GM23338 (cell line): Measurements from ENCODE around the gene KCNIP2. TPM values are rescaled to one million over a fixed set of nuclear protein-coding genes. Genes with fewer than 3 reads are reported as not detected.

Experiments
- ATAC-seq: fragments of 200-7000 bp; cut with Tn5 transposase; 3 replicates; pipeline ENCODE4 v1.9.1; 2020
- DNase-seq: peaks from one replicate; pipeline ENCODE4 v3.0.0-alpha.2; 2015; ENCODE audit warnings: low spot score
- H2AFZ ChIP-seq: fragments of 200-600 bp; sonication (generic); 2 replicates; pipeline ENCODE4 v1.8.0; 2016; ENCODE audit warnings: antibody characterized with exemption, mild to moderate bottlenecking, moderate library complexity
- H3F3A ChIP-seq: fragments of 200-600 bp; sonication (generic); replicated peaks from 2 replicates; pipeline ENCODE4 v1.8.0; 2017; ENCODE audit warnings: antibody characterized with exemption, mixed run types, low read depth
- H3K27ac ChIP-seq: fragments of 200-600 bp; sonication (generic); 2 replicates; pipeline ENCODE4 v1.6.1; 2016; ENCODE audit warnings: low read depth
- H3K27me3 ChIP-seq: fragments of 200-600 bp; sonication (generic); 2 replicates; pipeline ENCODE4 v1.8.0; 2016; ENCODE audit warnings: mild to moderate bottlenecking, mixed run types, moderate library complexity; ENCODE audit not compliant: insufficient read depth
- H3K36me3 ChIP-seq: fragments of 200-600 bp; sonication (generic); 2 replicates; pipeline ENCODE4 v1.8.0; 2016; ENCODE audit warnings: mild to moderate bottlenecking; ENCODE audit not compliant: insufficient read depth
- H3K4me1 ChIP-seq: fragments of 200-600 bp; sonication (generic); 2 replicates; pipeline ENCODE4 v1.8.0; 2016; ENCODE audit warnings: mild to moderate bottlenecking, moderate library complexity; ENCODE audit not compliant: insufficient read depth
- H3K4me2 ChIP-seq: fragments of 200-600 bp; sonication (generic); 2 replicates; pipeline ENCODE4 v1.7.1; 2017; ENCODE audit warnings: mixed run types
- H3K4me3 ChIP-seq: fragments of 200-600 bp; sonication (generic); 2 replicates; pipeline ENCODE4 v1.6.1; 2016; ENCODE audit warnings: mixed run types
- H3K79me2 ChIP-seq: fragments of 200-600 bp; sonication (generic); replicated peaks from 2 replicates; pipeline ENCODE4 v1.8.0; 2017; ENCODE audit warnings: mild to moderate bottlenecking; ENCODE audit not compliant: insufficient read depth
- H3K9me2 ChIP-seq: fragments of 200-600 bp; sonication (generic); 2 replicates; pipeline ENCODE4 v1.8.0; 2017; ENCODE audit not compliant: insufficient read depth
- H4K20me1 ChIP-seq: fragments of 200-600 bp; sonication (generic); replicated peaks from 2 replicates; pipeline ENCODE4 v1.8.0; 2017; ENCODE audit warnings: mild to moderate bottlenecking; ENCODE audit not compliant: insufficient read depth
- H3K27ac Mint-ChIP-seq: 2 replicates; pipeline ENCODE4 v1.8.0; 2020; ENCODE audit warnings: inconsistent platforms, mild to moderate bottlenecking, moderate library complexity, mixed read lengths
- H3K27me3 Mint-ChIP-seq: 3 replicates; pipeline ENCODE4 v1.8.0; 2022; ENCODE audit warnings: low read depth, mild to moderate bottlenecking, moderate library complexity, mixed read lengths, inconsistent platforms; ENCODE audit not compliant: insufficient read depth, poor library complexity
- H3K36me3 Mint-ChIP-seq: 3 replicates; pipeline ENCODE4 v1.8.0; 2021; ENCODE audit warnings: low read depth, mild to moderate bottlenecking, inconsistent platforms, moderate library complexity, mixed read lengths
- H3K4me1 Mint-ChIP-seq: 3 replicates; pipeline ENCODE4 v1.8.0; 2020; ENCODE audit warnings: mild to moderate bottlenecking, inconsistent platforms, mixed read lengths
- H3K4me3 Mint-ChIP-seq: 3 replicates; pipeline ENCODE4 v1.8.0; 2021; ENCODE audit warnings: moderate library complexity, mild to moderate bottlenecking, inconsistent platforms, mixed read lengths
- H3K9me3 Mint-ChIP-seq: 3 replicates; pipeline ENCODE4 v1.8.0; 2020; ENCODE audit warnings: moderate library complexity, mild to moderate bottlenecking, inconsistent platforms, mixed read lengths
- ETS1 ChIP-seq: IDR thresholded peaks from 2 replicates; pipeline ENCODE4 v1.6.1; 2016; ENCODE audit warnings: antibody characterized with exemption
- EZH2 ChIP-seq: fragments of 200-600 bp; sonication (generic); IDR thresholded peaks from one replicate; pipeline ENCODE4 v1.8.0; 2017; ENCODE audit warnings: antibody characterized with exemption, mild to moderate bottlenecking, low read depth; ENCODE audit not compliant: unreplicated experiment
- JUNB ChIP-seq: IDR thresholded peaks from one replicate; pipeline ENCODE4 v1.6.1; 2016; ENCODE audit warnings: antibody characterized with exemption; ENCODE audit not compliant: unreplicated experiment
- NANOG ChIP-seq: IDR thresholded peaks from 2 replicates; pipeline ENCODE4 v1.6.1; 2016; ENCODE audit warnings: antibody characterized with exemption, borderline replicate concordance
- POLR2AphosphoS5 ChIP-seq: IDR thresholded peaks from 2 replicates; pipeline ENCODE4 v1.6.1; 2016; ENCODE audit warnings: antibody characterized with exemption, low read depth
- REST ChIP-seq: IDR thresholded peaks from one replicate; pipeline ENCODE4 v1.6.1; 2018; ENCODE audit warnings: antibody characterized with exemption; ENCODE audit not compliant: unreplicated experiment
- STAT1 ChIP-seq: IDR thresholded peaks from one replicate; pipeline ENCODE4 v1.6.1; 2016; ENCODE audit warnings: antibody characterized with exemption; ENCODE audit not compliant: unreplicated experiment
- ZNF462 ChIP-seq: fragments of 250-450 bp; sonication (Bioruptor Pico); IDR thresholded peaks from 2 replicates; pipeline ENCODE4 v1.5.0; 2020; ENCODE audit warnings: mild to moderate bottlenecking, moderate library complexity
- polyA plus RNA-seq: library from polyadenylated mRNA; unstranded; fragments of >200 nt; fragmentation: Nextera tagmentation; extraction: Ambion mirVana; gene quantifications from 2 replicates; pipeline ENCODE4 v1.2.1, GENCODE V29; 2016
- total RNA-seq: library from RNA; depleted of rRNA; stranded (reverse); fragments of >200 nt; shearing (Covaris generic); gene quantifications from 2 replicates; pipeline ENCODE4 v1.2.3, GENCODE V29; 2014

The KCNIP2 gene
- total and polyA plus RNA-seq, 2 experiments from 2014 or later = 2.2 to 2.6 TPM

GRCh38 chr10:101834341-101834740 lies 9.3 kb downstream of the KCNIP2 start:
- no peaks in the 10 kb centered on the region for H3K9me2 ChIP-seq
- H3K9me3 Mint-ChIP-seq = no peaks in the 10 kb centered on the region; the same call in 2 of the 3 replicates
- no peak overlapping the region for H3K4me3 Mint-ChIP-seq
- H4K20me1 ChIP-seq = no peaks in the 10 kb centered on the region; the same call in 1 of the 2 replicates
- TF ChIP-seq STAT1 (no peak), ETS1 (no peak)
- no peaks in the 10 kb centered on the region for H3K36me3 ChIP-seq
- no peak overlapping the region for H3K27ac Mint-ChIP-seq
- no peaks in the 10 kb centered on the region for H3K79me2 ChIP-seq
- H3K4me2 ChIP-seq = no peak overlapping the region
- H3K4me1 Mint-ChIP-seq = peaks cover 32% of the 10 kb centered on the region
- no peaks in the 10 kb centered on the region for H3K27me3 ChIP-seq
- no peak overlapping the region for H2AFZ ChIP-seq
- no peak overlapping the region for H3K27ac ChIP-seq
- H3F3A ChIP-seq = peaks cover 14% of the 10 kb centered on the region
- H3K27me3 Mint-ChIP-seq = peaks cover 26% of the 10 kb centered on the region
- H3K36me3 Mint-ChIP-seq = no peaks in the 10 kb centered on the region
- DNase-seq = no peak
- no peak for ATAC-seq
- H3K4me1 ChIP-seq = peaks cover 21% of the 10 kb centered on the region
- no peak overlapping the region for H3K4me3 ChIP-seq

- H2AFZ ChIP-seq = no peak overlapping the region
- Mint-ChIP-seq H3K27ac (no peak overlapping the region), H3K4me1 (peaks cover 29% of the 10 kb centered on the region), H3K36me3 (no peaks in the 10 kb centered on the region), H3K4me3 (no peak overlapping the region), H3K27me3 (peaks cover 28% of the 10 kb centered on the region), H3K9me3 (no peaks in the 10 kb centered on the region; the same call in 2 of the 3 replicates)
- no peaks in the 10 kb centered on the region for H3K9me2 ChIP-seq
- no peaks in the 10 kb centered on the region; the same call in 1 of the 2 replicates for H4K20me1 ChIP-seq
- peaks cover 18% of the 10 kb centered on the region for H3F3A ChIP-seq
- H3K4me3 ChIP-seq = no peak overlapping the region
- H3K79me2 ChIP-seq = no peaks in the 10 kb centered on the region
- no peaks in the 10 kb centered on the region for H3K27me3 ChIP-seq
- H3K4me2 ChIP-seq = no peak overlapping the region
- no peak overlapping the region for H3K27ac ChIP-seq
- H3K4me1 ChIP-seq = peaks cover 21% of the 10 kb centered on the region
- H3K36me3 ChIP-seq = no peaks in the 10 kb centered on the region
- ATAC-seq (no peak), DNase-seq (no peak)
- TF ChIP-seq POLR2AphosphoS5 = no peak
- TF ChIP-seq ZNF462 (CRISPR knock-in tag) = no peak
- no peak for TF ChIP-seq REST
- no peak for TF ChIP-seq EZH2
- TF ChIP-seq NANOG = no peak
- no peak for TF ChIP-seq JUNB
- no peak for TF ChIP-seq ETS1
Measured at GRCh38 chr10:101833466-101833865, 10.1 kb downstream of the KCNIP2 start.
